GM21423 (cell line): ENCODE measurements around the gene KBTBD3.
A peak's percentile ranks its signal among the peaks of the same experiment; 100 is the strongest.

ENCODE experiments used
- ATAC-seq: cut with Tn5 transposase; IDR thresholded peaks from one replicate; pipeline ENCODE4 v1.9.1; 2021; ENCODE audit warnings: mild to moderate bottlenecking, moderate library complexity; ENCODE audit not compliant: unreplicated experiment

Gene KBTBD3

GRCh38 chr11:106076919-106077608 is at the start of gene KBTBD3:
KBTBD3 (minus strand) TSS chr11:106077347; CDS start chr11:106059097, 18,250 bp downstream.
- peak; percentile 92 for ATAC-seq

- no peak for ATAC-seq
Measured at GRCh38 chr11:106121570-106122320, 44.6 kb upstream of the KBTBD3 start.

GRCh38 chr11:106105986-106106385 is 28.8 kb upstream of the KBTBD3 start:
- ATAC-seq, result no peak

- no peak for ATAC-seq
Measured at GRCh38 chr11:106101819-106102218, 24.7 kb upstream of the KBTBD3 start.

- ATAC-seq, result no peak
Measured at GRCh38 chr11:106101370-106101769, 24.2 kb upstream of the KBTBD3 start.

- ATAC-seq, result no peak
Measured at GRCh38 chr11:106098893-106099553, 21.9 kb upstream of the KBTBD3 start.

GRCh38 chr11:106092446-106092845 is 15.3 kb upstream of the KBTBD3 start:
- ATAC-seq, result no peak

GRCh38 chr11:106091480-106092123 is 14.5 kb upstream of the KBTBD3 start:
- peak; percentile 96 for ATAC-seq

- ATAC-seq, result no peak
Measured at GRCh38 chr11:106088896-106089295, 11.7 kb upstream of the KBTBD3 start.

GRCh38 chr11:106087815-106088435 is 10.8 kb upstream of the KBTBD3 start:
- ATAC-seq, result no peak

- no peak for ATAC-seq
Measured at GRCh38 chr11:106086850-106087249, 9.7 kb upstream of the KBTBD3 start.

- ATAC-seq, result no peak
Measured at GRCh38 chr11:106086135-106086534, 9.0 kb upstream of the KBTBD3 start.

GRCh38 chr11:106082096-106082495 is 4.9 kb upstream of the KBTBD3 start:
- no peak for ATAC-seq

GRCh38 chr11:106077609-106078455 is 685 bp upstream of the KBTBD3 start, which contains the start of gene AASDHPPT:
AASDHPPT (plus strand) TSS chr11:106077662; CDS start chr11:106077711, 49 bp downstream.
- ATAC-seq, result peak; percentile 12

GRCh38 chr11:106076171-106076918 is 802 bp downstream of the KBTBD3 start:
- no peak for ATAC-seq

- no peak for ATAC-seq
Measured at GRCh38 chr11:106072804-106073203, 4.3 kb downstream of the KBTBD3 start.

GRCh38 chr11:106070606-106071005 is 6.5 kb downstream of the KBTBD3 start:
- ATAC-seq, result no peak

- peak; percentile 40 for ATAC-seq
Measured at GRCh38 chr11:106063009-106063408, 14.1 kb downstream of the KBTBD3 start.
